ENCODE measurements around the gene RFT1. TPM values are rescaled to one million over a fixed set of nuclear protein-coding genes. Genes with fewer than 3 reads are reported as not detected.
A peak's percentile ranks its signal among the peaks of the same experiment; 100 is the strongest.

Gene RFT1
- total RNA-seq, 2 donors from 2014 or later, result 24.6 to 42.0 TPM

GRCh38 chr3:53084310-53085001, 45.8 kb downstream of the RFT1 start:
- H3K4me1 Mint-ChIP-seq, result no peaks in the 10 kb centered on the region
- H3K27me3 Mint-ChIP-seq, result no peaks in the 10 kb centered on the region
- H3K4me3 Mint-ChIP-seq, result no peak overlapping the region
- no peaks in the 10 kb centered on the region for H3K9me3 Mint-ChIP-seq
- H3K27ac Mint-ChIP-seq, result no peak overlapping the region
- peak; percentile 69 for ATAC-seq (replicated peaks)
- peaks cover 22% of the 10 kb centered on the region for H3K36me3 Mint-ChIP-seq (ENCODE audit: low read depth)

GRCh38 chr3:53083949-53084309, 46.3 kb downstream of the RFT1 start:
- Mint-ChIP-seq H3K27ac (no peak overlapping the region), H3K36me3 (ENCODE audit: low read depth) (peaks cover 20% of the 10 kb centered on the region), H3K4me1 (no peaks in the 10 kb centered on the region), H3K4me3 (no peak overlapping the region), H3K27me3 (no peaks in the 10 kb centered on the region), H3K9me3 (no peaks in the 10 kb centered on the region)
- ATAC-seq (replicated peaks), result no peak

- Mint-ChIP-seq H3K27ac (no peak overlapping the region), H3K4me3 (no peak overlapping the region), H3K36me3 (ENCODE audit: low read depth) (peaks cover 18% of the 10 kb centered on the region), H3K9me3 (no peaks in the 10 kb centered on the region), H3K4me1 (no peaks in the 10 kb centered on the region), H3K27me3 (no peaks in the 10 kb centered on the region)
- no peak for ATAC-seq (replicated peaks)
Observed at GRCh38 chr3:53083521-53083920, 46.7 kb downstream of the RFT1 start.

GRCh38 chr3:53082736-53083135, 47.5 kb downstream of the RFT1 start:
- H3K27me3 Mint-ChIP-seq, result no peaks in the 10 kb centered on the region
- ATAC-seq (replicated peaks), result no peak
- H3K27ac Mint-ChIP-seq, result no peak overlapping the region
- H3K4me3 Mint-ChIP-seq, result no peak overlapping the region
- H3K4me1 Mint-ChIP-seq, result no peaks in the 10 kb centered on the region
- no peaks in the 10 kb centered on the region for H3K9me3 Mint-ChIP-seq
- peaks cover 10% of the 10 kb centered on the region for H3K36me3 Mint-ChIP-seq (ENCODE audit: low read depth)

GRCh38 chr3:53081318-53081717, 48.9 kb downstream of the RFT1 start:
- no peaks in the 10 kb centered on the region for H3K27me3 Mint-ChIP-seq
- H3K27ac Mint-ChIP-seq, result no peak overlapping the region
- H3K36me3 Mint-ChIP-seq (ENCODE audit: low read depth), result no peaks in the 10 kb centered on the region
- H3K4me3 Mint-ChIP-seq, result no peak overlapping the region
- H3K4me1 Mint-ChIP-seq, result no peaks in the 10 kb centered on the region
- ATAC-seq (replicated peaks), result no peak
- H3K9me3 Mint-ChIP-seq, result no peaks in the 10 kb centered on the region

- no peaks in the 10 kb centered on the region for H3K36me3 Mint-ChIP-seq (ENCODE audit: low read depth)
- no peaks in the 10 kb centered on the region for H3K9me3 Mint-ChIP-seq
- no peak overlapping the region for H3K27ac Mint-ChIP-seq
- H3K4me3 Mint-ChIP-seq, result no peak overlapping the region
- no peaks in the 10 kb centered on the region for H3K27me3 Mint-ChIP-seq
- ATAC-seq (replicated peaks), result no peak
- H3K4me1 Mint-ChIP-seq, result no peaks in the 10 kb centered on the region
Observed at GRCh38 chr3:53080612-53081205, 49.5 kb downstream of the RFT1 start.

- Mint-ChIP-seq H3K36me3 (ENCODE audit: low read depth) (no peaks in the 10 kb centered on the region), H3K4me1 (no peaks in the 10 kb centered on the region), H3K27me3 (no peaks in the 10 kb centered on the region), H3K9me3 (no peaks in the 10 kb centered on the region), H3K27ac (no peak overlapping the region), H3K4me3 (no peak overlapping the region)
- no peak for ATAC-seq (replicated peaks)
Observed at GRCh38 chr3:53079791-53080555, 50.3 kb downstream of the RFT1 start.

GRCh38 chr3:53079147-53079546, 51.1 kb downstream of the RFT1 start:
- H3K36me3 Mint-ChIP-seq (ENCODE audit: low read depth), result no peaks in the 10 kb centered on the region
- no peaks in the 10 kb centered on the region for H3K4me1 Mint-ChIP-seq
- H3K27me3 Mint-ChIP-seq, result no peaks in the 10 kb centered on the region
- no peak overlapping the region for H3K4me3 Mint-ChIP-seq
- no peaks in the 10 kb centered on the region for H3K9me3 Mint-ChIP-seq
- ATAC-seq (replicated peaks), result no peak
- H3K27ac Mint-ChIP-seq, result no peak overlapping the region

- Mint-ChIP-seq H3K4me3 (no peak overlapping the region), H3K27me3 (no peaks in the 10 kb centered on the region), H3K36me3 (ENCODE audit: low read depth) (no peaks in the 10 kb centered on the region), H3K4me1 (no peaks in the 10 kb centered on the region), H3K27ac (no peak overlapping the region), H3K9me3 (no peaks in the 10 kb centered on the region)
- ATAC-seq (replicated peaks), result no peak
Observed at GRCh38 chr3:53078656-53079055, 51.6 kb downstream of the RFT1 start.

- H3K9me3 Mint-ChIP-seq, result no peaks in the 10 kb centered on the region
- no peak overlapping the region for H3K4me3 Mint-ChIP-seq
- H3K27me3 Mint-ChIP-seq, result no peaks in the 10 kb centered on the region
- no peaks in the 10 kb centered on the region for H3K36me3 Mint-ChIP-seq (ENCODE audit: low read depth)
- peaks cover 3% of the 10 kb centered on the region for H3K4me1 Mint-ChIP-seq
- ATAC-seq (replicated peaks), result no peak
- no peak overlapping the region for H3K27ac Mint-ChIP-seq
Observed at GRCh38 chr3:53077476-53078220, 52.6 kb downstream of the RFT1 start.

- H3K27me3 Mint-ChIP-seq, result no peaks in the 10 kb centered on the region
- no peak overlapping the region for H3K4me3 Mint-ChIP-seq
- H3K36me3 Mint-ChIP-seq (ENCODE audit: low read depth), result no peaks in the 10 kb centered on the region
Observed at GRCh38 chr3:53075743-53076140, 54.5 kb downstream of the RFT1 start.

GRCh38 chr3:53074761-53075742, 55.2 kb downstream of the RFT1 start:
- Mint-ChIP-seq H3K4me3 (peak overlapping the region; percentile 37), H3K27me3 (no peaks in the 10 kb centered on the region), H3K36me3 (ENCODE audit: low read depth) (no peaks in the 10 kb centered on the region), H3K27ac (peak overlapping the region; percentile 34), H3K9me3 (no peaks in the 10 kb centered on the region), H3K4me1 (peaks cover 8% of the 10 kb centered on the region)
- no peak for ATAC-seq (replicated peaks)

More at GRCh38 chr3:53075743-53076140, 54.5 kb downstream of the RFT1 start:
- Mint-ChIP-seq H3K4me1 (peaks cover 8% of the 10 kb centered on the region), H3K9me3 (no peaks in the 10 kb centered on the region), H3K27ac (no peak overlapping the region)
- ATAC-seq (replicated peaks), result no peak

GRCh38 chr3:53074366-53074696, 55.9 kb downstream of the RFT1 start:
- Mint-ChIP-seq H3K27ac (peak overlapping the region; percentile 34), H3K4me3 (peak overlapping the region; percentile 37)
- no peak for ATAC-seq (replicated peaks)

More at GRCh38 chr3:53074366-53074696, 55.9 kb downstream of the RFT1 start:
- H3K9me3 Mint-ChIP-seq, result no peaks in the 10 kb centered on the region
- peaks cover 8% of the 10 kb centered on the region for H3K4me1 Mint-ChIP-seq
- no peaks in the 10 kb centered on the region for H3K36me3 Mint-ChIP-seq (ENCODE audit: low read depth)
- no peaks in the 10 kb centered on the region for H3K27me3 Mint-ChIP-seq
